ENCODE data around the gene TRAPPC3. TPM values are rescaled to one million over a fixed set of nuclear protein-coding genes. Genes with fewer than 3 reads are reported as not detected.

Gene TRAPPC3
- total RNA-seq, 1 donor from 2014 or later: 82.4 TPM

GRCh38 chr1:36087233-36088123, 61.8 kb downstream of the TRAPPC3 start:
- DNase-seq (ENCODE audit: low read depth): no peak

Other genes with a start within 250 kb of the TRAPPC3 start
- 12.8 and 17.1 TPM in 2 replicates for gene AGO3, start 218.4 kb downstream of the TRAPPC3 start, total RNA-seq
- not detected in 2 replicates for gene TEKT2, start 65.4 kb downstream of the TRAPPC3 start, total RNA-seq
- 42.2 and 57.0 TPM in 2 replicates for gene ADPRS, start 60.6 kb downstream of the TRAPPC3 start, total RNA-seq
- 3.2 and 3.9 TPM in 2 replicates for gene COL8A2, start 24.3 kb downstream of the TRAPPC3 start, total RNA-seq
- 733 and 867 TPM in 2 replicates for gene MAP7D1, start 6.7 kb upstream of the TRAPPC3 start, total RNA-seq
- gene THRAP3, start 75.0 kb upstream of the TRAPPC3 start, total RNA-seq: 74.7 and 85.8 TPM in 2 replicates
- gene SH3D21, start 156.9 kb upstream of the TRAPPC3 start, total RNA-seq: 1.2 and 1.7 TPM in 2 replicates
- 26.4 and 42.0 TPM in 2 replicates for gene EVA1B, start 174.2 kb upstream of the TRAPPC3 start, total RNA-seq
- 18.1 and 18.2 TPM in 2 replicates for gene STK40, start 236.4 kb upstream of the TRAPPC3 start, total RNA-seq
- 6.2 and 12.3 TPM in 2 replicates for gene LSM10, start 248.4 kb upstream of the TRAPPC3 start, total RNA-seq

Measured in myocyte (in vitro differentiated cells).